ENCODE data around the gene UVRAG.

The UVRAG gene

DNA sequence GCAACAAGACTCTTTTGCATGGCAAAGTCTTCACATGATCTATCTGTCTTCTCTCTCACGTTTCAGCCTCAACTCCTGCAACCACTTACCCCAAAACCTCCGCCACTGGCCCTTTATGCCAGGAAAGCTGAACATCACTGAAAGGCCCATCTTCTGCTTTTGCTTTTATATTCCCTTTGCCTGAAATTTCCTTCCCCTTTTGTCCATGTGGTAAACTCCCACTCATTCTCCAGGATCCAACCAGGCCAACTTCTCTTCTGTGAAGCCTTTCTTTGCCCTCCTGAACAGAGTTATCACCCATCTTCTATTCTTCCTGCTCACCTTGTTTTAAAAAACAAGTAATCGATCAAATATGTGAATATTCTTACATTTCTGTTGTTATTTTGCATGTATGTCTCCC lies 273.5 kb downstream of the UVRAG start (continued):
- TF ChIP-seq INSM2 (tag by site-specific recombination; IDR thresholded peaks at IDR 0.05) (no peak), ZNF513 (tag by site-specific recombination; IDR thresholded peaks at IDR 0.05) (no peak), ZNF529 (tag by site-specific recombination; IDR thresholded peaks at IDR 0.05; ENCODE audit: insufficient replicate concordance) (no peak), ZNF174 (tag by site-specific recombination; IDR thresholded peaks at IDR 0.05) (no peak), ZNF792 (tag by site-specific recombination; IDR thresholded peaks at IDR 0.05) (no peak), ZBTB49 (tag by site-specific recombination; IDR thresholded peaks at IDR 0.05; ENCODE audit: low read depth) (no peak), ZNF677 (tag by site-specific recombination; IDR thresholded peaks at IDR 0.05) (no peak)
- TF ChIP-seq, protein P1, sequence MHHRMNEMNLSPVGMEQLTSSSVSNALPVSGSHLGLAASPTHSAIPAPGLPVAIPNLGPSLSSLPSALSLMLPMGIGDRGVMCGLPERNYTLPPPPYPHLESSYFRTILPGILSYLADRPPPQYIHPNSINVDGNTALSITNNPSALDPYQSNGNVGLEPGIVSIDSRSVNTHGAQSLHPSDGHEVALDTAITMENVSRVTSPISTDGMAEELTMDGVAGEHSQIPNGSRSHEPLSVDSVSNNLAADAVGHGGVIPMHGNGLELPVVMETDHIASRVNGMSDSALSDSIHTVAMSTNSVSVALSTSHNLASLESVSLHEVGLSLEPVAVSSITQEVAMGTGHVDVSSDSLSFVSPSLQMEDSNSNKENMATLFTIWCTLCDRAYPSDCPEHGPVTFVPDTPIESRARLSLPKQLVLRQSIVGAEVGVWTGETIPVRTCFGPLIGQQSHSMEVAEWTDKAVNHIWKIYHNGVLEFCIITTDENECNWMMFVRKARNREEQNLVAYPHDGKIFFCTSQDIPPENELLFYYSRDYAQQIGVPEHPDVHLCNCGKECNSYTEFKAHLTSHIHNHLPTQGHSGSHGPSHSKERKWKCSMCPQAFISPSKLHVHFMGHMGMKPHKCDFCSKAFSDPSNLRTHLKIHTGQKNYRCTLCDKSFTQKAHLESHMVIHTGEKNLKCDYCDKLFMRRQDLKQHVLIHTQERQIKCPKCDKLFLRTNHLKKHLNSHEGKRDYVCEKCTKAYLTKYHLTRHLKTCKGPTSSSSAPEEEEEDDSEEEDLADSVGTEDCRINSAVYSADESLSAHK (tag by site-specific recombination; IDR thresholded peaks at IDR 0.05), result no peak
- TF ChIP-seq, protein P2, sequence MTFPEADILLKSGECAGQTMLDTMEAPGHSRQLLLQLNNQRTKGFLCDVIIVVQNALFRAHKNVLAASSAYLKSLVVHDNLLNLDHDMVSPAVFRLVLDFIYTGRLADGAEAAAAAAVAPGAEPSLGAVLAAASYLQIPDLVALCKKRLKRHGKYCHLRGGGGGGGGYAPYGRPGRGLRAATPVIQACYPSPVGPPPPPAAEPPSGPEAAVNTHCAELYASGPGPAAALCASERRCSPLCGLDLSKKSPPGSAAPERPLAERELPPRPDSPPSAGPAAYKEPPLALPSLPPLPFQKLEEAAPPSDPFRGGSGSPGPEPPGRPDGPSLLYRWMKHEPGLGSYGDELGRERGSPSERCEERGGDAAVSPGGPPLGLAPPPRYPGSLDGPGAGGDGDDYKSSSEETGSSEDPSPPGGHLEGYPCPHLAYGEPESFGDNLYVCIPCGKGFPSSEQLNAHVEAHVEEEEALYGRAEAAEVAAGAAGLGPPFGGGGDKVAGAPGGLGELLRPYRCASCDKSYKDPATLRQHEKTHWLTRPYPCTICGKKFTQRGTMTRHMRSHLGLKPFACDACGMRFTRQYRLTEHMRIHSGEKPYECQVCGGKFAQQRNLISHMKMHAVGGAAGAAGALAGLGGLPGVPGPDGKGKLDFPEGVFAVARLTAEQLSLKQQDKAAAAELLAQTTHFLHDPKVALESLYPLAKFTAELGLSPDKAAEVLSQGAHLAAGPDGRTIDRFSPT (tag by site-specific recombination; IDR thresholded peaks at IDR 0.05), result no peak

- TF ChIP-seq SCRT2 (tag by site-specific recombination; IDR thresholded peaks at IDR 0.05), result peak; percentile 33; the same call in 1 of the 2 replicates
- no peak for TF ChIP-seq ZFP3 (tag by site-specific recombination; IDR thresholded peaks at IDR 0.05; ENCODE audit: low read depth)
- no peak overlapping the region for H3K27ac ChIP-seq (ENCODE audit: extremely low read depth, low read depth, low read length)
- no peaks in the 10 kb centered on the region for H3K9me3 ChIP-seq (ENCODE audit: control insufficient read depth, insufficient read depth, low read depth, low read length)
- H3K36me3 ChIP-seq (ENCODE audit: control insufficient read depth in 2 of 2, insufficient read depth in 1 of 2, low read length in 2 of 2), result no peaks in the 10 kb centered on the region
- CTCF ChIA-PET, result interaction anchor here (0.8 kb wide), 1 partner anchor 22 kb away, joined by 3 read pairs; no protein-coding TSS in a partner anchor
- POLR2A ChIA-PET, result no interaction called here
- H3K4me1 ChIP-seq (ENCODE audit: control insufficient read depth, insufficient read depth, low read length), result no peaks in the 10 kb centered on the region
- no peak overlapping the region for H3K4me3 ChIP-seq (ENCODE audit: low read depth, low read length)
Observed at GRCh38 chr11:76090174-76090573, 275.2 kb downstream of the UVRAG start.

- POLR2A ChIA-PET, result no interaction called here
- no peak overlapping the region for H3K4me3 ChIP-seq (ENCODE audit: low read depth, low read length)
- H3K27ac ChIP-seq (ENCODE audit: extremely low read depth, low read depth, low read length), result no peak overlapping the region
- no peak for TF ChIP-seq KLF16 (tag by site-specific recombination; IDR thresholded peaks at IDR 0.05)
- peak; percentile 60 for TF ChIP-seq SETDB1 (IDR thresholded peaks at IDR 0.05; ENCODE audit: insufficient read length, low read length)
- CTCF ChIA-PET, result interaction anchor here (0.8 kb wide), 1 partner anchor 22 kb away, joined by 3 read pairs; no protein-coding TSS in a partner anchor
- H3K9me3 ChIP-seq (ENCODE audit: control insufficient read depth, insufficient read depth, low read depth, low read length), result no peaks in the 10 kb centered on the region
- no peaks in the 10 kb centered on the region for H3K4me1 ChIP-seq (ENCODE audit: control insufficient read depth, insufficient read depth, low read length)
- H3K36me3 ChIP-seq (ENCODE audit: control insufficient read depth in 2 of 2, insufficient read depth in 1 of 2, low read length in 2 of 2), result no peaks in the 10 kb centered on the region
Observed at GRCh38 chr11:76090821-76091220, 275.8 kb downstream of the UVRAG start.

Data from HEK293 (cell line).